ENCODE data around the gene CPXM2.

CPXM2 gene

GRCh38 chr10:123860856-123861255 is 30.8 kb downstream of the CPXM2 start:
- DNase-seq (ENCODE audit: low read depth) = no peak
- H3K4me3 ChIP-seq (ENCODE audit: low read depth, low read length) = no peak overlapping the region
- TF ChIP-seq, protein P1, sequence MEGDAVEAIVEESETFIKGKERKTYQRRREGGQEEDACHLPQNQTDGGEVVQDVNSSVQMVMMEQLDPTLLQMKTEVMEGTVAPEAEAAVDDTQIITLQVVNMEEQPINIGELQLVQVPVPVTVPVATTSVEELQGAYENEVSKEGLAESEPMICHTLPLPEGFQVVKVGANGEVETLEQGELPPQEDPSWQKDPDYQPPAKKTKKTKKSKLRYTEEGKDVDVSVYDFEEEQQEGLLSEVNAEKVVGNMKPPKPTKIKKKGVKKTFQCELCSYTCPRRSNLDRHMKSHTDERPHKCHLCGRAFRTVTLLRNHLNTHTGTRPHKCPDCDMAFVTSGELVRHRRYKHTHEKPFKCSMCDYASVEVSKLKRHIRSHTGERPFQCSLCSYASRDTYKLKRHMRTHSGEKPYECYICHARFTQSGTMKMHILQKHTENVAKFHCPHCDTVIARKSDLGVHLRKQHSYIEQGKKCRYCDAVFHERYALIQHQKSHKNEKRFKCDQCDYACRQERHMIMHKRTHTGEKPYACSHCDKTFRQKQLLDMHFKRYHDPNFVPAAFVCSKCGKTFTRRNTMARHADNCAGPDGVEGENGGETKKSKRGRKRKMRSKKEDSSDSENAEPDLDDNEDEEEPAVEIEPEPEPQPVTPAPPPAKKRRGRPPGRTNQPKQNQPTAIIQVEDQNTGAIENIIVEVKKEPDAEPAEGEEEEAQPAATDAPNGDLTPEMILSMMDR (conservative IDR thresholded peaks at IDR 0.05; ENCODE audit: low read depth, low read length) = no peak

DNA sequence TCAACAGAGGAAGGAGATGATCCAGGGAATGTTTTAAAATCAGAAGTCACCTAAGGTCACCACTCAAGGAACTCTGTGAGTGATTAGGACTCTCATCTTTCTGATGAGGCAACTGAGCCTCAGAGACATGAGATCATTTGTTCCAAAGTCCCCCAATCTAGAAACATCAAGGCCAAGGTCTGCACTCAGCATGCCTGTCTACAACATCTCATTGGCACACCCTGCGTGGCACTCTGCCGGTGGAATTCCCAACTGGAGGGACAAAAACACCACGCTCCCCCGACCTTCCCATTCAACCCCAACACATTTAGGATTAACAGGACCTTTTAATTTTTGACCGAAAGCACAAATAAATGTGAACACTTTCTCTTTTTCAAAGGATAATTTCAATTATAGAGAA is 31.4 kb downstream of the CPXM2 start:
- TF ChIP-seq, protein P1 (conservative IDR thresholded peaks at IDR 0.05; ENCODE audit: low read depth, low read length) = no peak
- H3K4me3 ChIP-seq (ENCODE audit: low read depth, low read length) = no peak overlapping the region
- DNase-seq (ENCODE audit: low read depth) = no peak

DNA sequence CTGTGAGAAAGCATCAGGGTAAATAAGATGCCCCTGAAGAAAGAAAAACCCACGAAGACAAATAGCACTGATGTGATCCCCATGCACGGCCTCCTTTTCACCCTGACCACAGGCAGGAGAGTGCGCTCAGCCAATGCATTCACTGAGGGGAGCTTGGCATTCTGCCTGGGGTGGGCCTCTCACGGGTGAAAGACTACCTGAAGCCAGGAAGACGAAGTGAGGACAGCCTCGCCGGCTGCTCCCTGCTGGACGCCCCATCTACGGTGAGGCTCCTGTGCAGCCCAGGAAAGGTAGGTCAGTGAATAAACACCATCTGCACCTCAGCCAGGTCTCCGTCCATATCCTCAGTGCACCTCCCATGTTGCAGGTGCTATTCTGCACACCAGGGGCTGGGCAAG is 32.0 kb downstream of the CPXM2 start:
- no peak overlapping the region for H3K4me3 ChIP-seq (ENCODE audit: low read depth, low read length)
- no peak for DNase-seq (ENCODE audit: low read depth)
- TF ChIP-seq, protein P1 (conservative IDR thresholded peaks at IDR 0.05; ENCODE audit: low read depth, low read length) = no peak

GRCh38 chr10:123858907-123859652 is 32.5 kb downstream of the CPXM2 start:
- no peak overlapping the region for H3K4me3 ChIP-seq (ENCODE audit: low read depth, low read length)
- TF ChIP-seq, protein P1 (conservative IDR thresholded peaks at IDR 0.05; ENCODE audit: low read depth, low read length) = no peak
- DNase-seq (ENCODE audit: low read depth) = no peak

DNA sequence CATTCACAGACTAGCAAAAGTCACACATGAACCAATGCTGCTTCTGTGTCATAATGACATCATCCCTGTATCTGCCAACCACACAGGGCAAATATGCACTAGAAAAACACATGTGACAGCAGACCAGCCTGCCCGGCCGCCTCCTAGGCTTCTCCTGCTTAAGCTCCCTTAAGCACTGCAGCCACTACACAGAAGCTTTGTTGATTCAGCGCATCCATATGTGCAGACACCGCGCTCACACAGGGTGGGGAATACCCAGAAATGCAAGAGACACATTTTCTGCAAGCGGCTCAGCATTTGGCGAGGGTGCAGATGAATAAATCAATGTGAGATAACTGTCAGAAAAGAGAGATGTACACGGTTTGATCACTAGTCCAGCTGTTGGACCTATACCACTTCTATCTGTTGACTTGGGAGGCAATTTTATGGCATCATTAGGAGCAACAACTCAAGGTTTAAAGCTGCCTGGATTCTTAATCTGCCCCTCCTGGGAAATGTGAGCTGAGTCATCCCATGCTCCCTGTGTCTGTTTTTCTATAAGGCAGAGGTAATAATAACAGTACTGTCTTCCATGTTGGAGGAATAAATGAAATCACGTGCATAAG is 33.4 kb downstream of the CPXM2 start:
- H3K4me3 ChIP-seq (ENCODE audit: low read depth, low read length) = no peak overlapping the region
- DNase-seq (ENCODE audit: low read depth) = no peak
- TF ChIP-seq, protein P1 (conservative IDR thresholded peaks at IDR 0.05; ENCODE audit: low read depth, low read length) = no peak

DNA sequence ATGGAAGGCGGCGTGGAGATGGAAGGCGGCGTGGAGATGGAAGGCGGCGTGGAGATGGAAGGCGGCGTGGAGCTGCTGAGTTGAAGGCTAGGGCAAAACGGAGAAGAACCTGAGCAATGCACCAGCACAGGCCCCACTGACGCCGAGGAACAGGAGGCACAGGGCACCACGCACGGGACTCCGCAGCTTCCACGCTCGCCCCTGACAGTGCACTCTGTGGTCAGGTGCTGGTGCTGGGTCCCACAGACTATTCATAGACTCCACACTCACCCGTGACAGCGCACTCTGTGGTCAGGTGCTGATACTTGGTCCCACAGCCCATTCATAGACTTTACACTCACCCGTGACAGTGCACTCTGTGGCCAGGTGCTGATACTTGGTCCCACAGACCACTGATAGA is 34.0 kb downstream of the CPXM2 start:
- no peak for DNase-seq (ENCODE audit: low read depth)
- no peak overlapping the region for H3K4me3 ChIP-seq (ENCODE audit: low read depth, low read length)
- TF ChIP-seq, protein P1 (conservative IDR thresholded peaks at IDR 0.05; ENCODE audit: low read depth, low read length) = no peak
